Fibroblast of lung (primary cell): Measurements from ENCODE around the gene ARMC3. TPM values are rescaled to one million over a fixed set of nuclear protein-coding genes. Genes with fewer than 3 reads are reported as not detected.
"Not testable (repeated sequence)": the region's sequence is repeated elsewhere in the genome, so short reads cannot be mapped to it uniquely, and the experiment has no call there.

Source experiments
- DNase-seq, 2 donors: peaks; one replicate each; pipeline versions ENCODE4 v3.0.0 to v3.0.0-alpha.2; 2010; ENCODE audit warnings: low read depth in 2 of 2
- H2AFZ ChIP-seq: 2 replicates; pipeline ENCODE4 v1.5.1; 2012; ENCODE audit warnings: low read length, control low read depth, inconsistent platforms
- H3K27ac ChIP-seq: 2 replicates; pipeline ENCODE4 v1.5.1; 2011; ENCODE audit warnings: low read length, control low read depth; ENCODE audit not compliant: insufficient read depth
- H3K27me3 ChIP-seq: 2 replicates; pipeline ENCODE4 v1.5.1; 2011; ENCODE audit warnings: mild to moderate bottlenecking, low read length; ENCODE audit not compliant: control insufficient read depth, insufficient read depth
- H3K36me3 ChIP-seq: 2 replicates; pipeline ENCODE4 v1.5.1; 2011; ENCODE audit warnings: low read length; ENCODE audit not compliant: control insufficient read depth, insufficient read depth
- H3K4me1 ChIP-seq: 2 replicates; pipeline ENCODE4 v1.5.1; 2011; ENCODE audit warnings: low read length; ENCODE audit not compliant: control insufficient read depth, insufficient read depth; ENCODE audit errors: extremely low read depth
- H3K4me2 ChIP-seq: 2 replicates; pipeline ENCODE4 v1.5.1; 2011; ENCODE audit warnings: low read length, control low read depth; ENCODE audit not compliant: insufficient read depth; ENCODE audit errors: extremely low read depth
- H3K4me3 ChIP-seq, 4 experiments: fragments of 200-600 bp in 1 of 4; sonication (generic) in 1 of 4; replicated peaks in 1 of 4; 2 replicates each; pipeline ENCODE4 v1.5.1; 2011 to 2016; ENCODE audit warnings: low read length in 4 of 4, low read depth in 3 of 4, mild to moderate bottlenecking in 3 of 4, control low read depth in 2 of 4, inconsistent platforms in 1 of 4, mixed read lengths in 1 of 4; ENCODE audit not compliant: insufficient read depth in 1 of 4; ENCODE audit errors: control extremely low read depth in 1 of 4
- H3K79me2 ChIP-seq: 2 replicates; pipeline ENCODE4 v1.5.1; 2012; ENCODE audit warnings: mild to moderate bottlenecking, low read length, inconsistent platforms; ENCODE audit not compliant: control insufficient read depth, insufficient read depth
- H3K9ac ChIP-seq: 2 replicates; pipeline ENCODE4 v1.5.1; 2011; ENCODE audit warnings: mild to moderate bottlenecking, low read length, control low read depth; ENCODE audit not compliant: insufficient read depth
- H3K9me3 ChIP-seq: 2 replicates; pipeline ENCODE4 v1.5.1; 2012; ENCODE audit warnings: low read depth, low read length; ENCODE audit not compliant: control insufficient read depth, insufficient read depth
- H4K20me1 ChIP-seq: 2 replicates; pipeline ENCODE4 v1.5.1; 2011; ENCODE audit warnings: low read length; ENCODE audit not compliant: control insufficient read depth, insufficient read depth; ENCODE audit errors: extremely low read depth
- EZH2 ChIP-seq: IDR thresholded peaks from 2 replicates; pipeline ENCODE4 v1.5.1; 2012; ENCODE audit warnings: low read length, control low read depth, mild to moderate bottlenecking; ENCODE audit errors: missing control alignments
- polyA plus RNA-seq, 2 donors: library from polyadenylated mRNA; depleted of rRNA in 1 of 2; stranded (reverse) in 1 of 2; unstranded in 1 of 2; fragments of >200 nt; gene quantifications; 2 replicates each; pipeline ENCODE4 v1.2.1, GENCODE V29; 2011 to 2012; ENCODE audit warnings: missing spikeins in 1 of 2
- total RNA-seq: library from RNA; depleted of rRNA; stranded (reverse); fragments of >200 nt; gene quantifications from 2 replicates; pipeline ENCODE4 v1.2.1, GENCODE V29; 2014
- TF ChIP-seq, protein P1 (sequence below), 2 donors: IDR thresholded peaks in 1 of 2; conservative IDR thresholded peaks in 1 of 2; 1 replicate in 1 of 2; 2 replicates in 1 of 2; pipeline ENCODE4 v1.5.1; 2011 to 2012; ENCODE audit warnings: low read length in 2 of 2, control low read depth in 1 of 2, inconsistent platforms in 1 of 2, low read depth in 1 of 2, mild to moderate bottlenecking in 1 of 2

Gene ARMC3
- total and polyA plus RNA-seq, 2 donors (not counting 1 experiment from before 2014, with no cell fraction given) = not detected

DNA sequence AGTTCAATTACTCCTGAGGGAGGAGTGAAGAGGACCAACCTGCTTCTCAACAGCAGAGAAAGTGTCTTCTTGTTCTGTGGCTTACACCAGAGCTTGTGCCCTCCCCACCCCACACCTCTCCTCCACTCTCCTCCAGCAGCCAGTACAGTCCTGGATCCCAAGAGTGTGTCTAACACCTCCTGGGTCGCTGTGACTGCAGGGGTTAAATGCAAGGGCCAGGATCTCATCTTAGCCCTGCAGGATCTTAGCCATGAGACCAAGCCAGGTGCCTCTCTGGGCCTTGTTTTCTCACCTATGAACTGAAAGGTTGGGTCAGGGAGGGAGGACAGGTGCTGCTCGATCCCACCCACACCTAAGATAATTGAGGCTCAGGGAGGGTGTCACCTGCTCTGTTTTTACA is 133.1 kb downstream of the ARMC3 start:
- Histone ChIP-seq H3K9me3 (no peaks in the 10 kb centered on the region), H3K27ac (no peak overlapping the region), H3K4me1 (no peaks in the 10 kb centered on the region), H3K9ac (no peak overlapping the region), H3K4me2 (no peak overlapping the region), H3K79me2 (no peaks in the 10 kb centered on the region), H3K27me3 (peaks cover 2% of the 10 kb centered on the region), H3K36me3 (no peaks in the 10 kb centered on the region), H4K20me1 (no peaks in the 10 kb centered on the region), H2AFZ (no peak overlapping the region), H3K4me3 (no peak overlapping the region)
- TF ChIP-seq, protein P1, sequence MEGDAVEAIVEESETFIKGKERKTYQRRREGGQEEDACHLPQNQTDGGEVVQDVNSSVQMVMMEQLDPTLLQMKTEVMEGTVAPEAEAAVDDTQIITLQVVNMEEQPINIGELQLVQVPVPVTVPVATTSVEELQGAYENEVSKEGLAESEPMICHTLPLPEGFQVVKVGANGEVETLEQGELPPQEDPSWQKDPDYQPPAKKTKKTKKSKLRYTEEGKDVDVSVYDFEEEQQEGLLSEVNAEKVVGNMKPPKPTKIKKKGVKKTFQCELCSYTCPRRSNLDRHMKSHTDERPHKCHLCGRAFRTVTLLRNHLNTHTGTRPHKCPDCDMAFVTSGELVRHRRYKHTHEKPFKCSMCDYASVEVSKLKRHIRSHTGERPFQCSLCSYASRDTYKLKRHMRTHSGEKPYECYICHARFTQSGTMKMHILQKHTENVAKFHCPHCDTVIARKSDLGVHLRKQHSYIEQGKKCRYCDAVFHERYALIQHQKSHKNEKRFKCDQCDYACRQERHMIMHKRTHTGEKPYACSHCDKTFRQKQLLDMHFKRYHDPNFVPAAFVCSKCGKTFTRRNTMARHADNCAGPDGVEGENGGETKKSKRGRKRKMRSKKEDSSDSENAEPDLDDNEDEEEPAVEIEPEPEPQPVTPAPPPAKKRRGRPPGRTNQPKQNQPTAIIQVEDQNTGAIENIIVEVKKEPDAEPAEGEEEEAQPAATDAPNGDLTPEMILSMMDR (conservative IDR thresholded peaks at IDR 0.05 in 1 of 2, IDR thresholded peaks at IDR 0.05 in 1 of 2; ENCODE audit: low read depth in 1 of 2, low read length in 2 of 2) = no peak
- no peak for TF ChIP-seq EZH2
- no peak for DNase-seq

DNA sequence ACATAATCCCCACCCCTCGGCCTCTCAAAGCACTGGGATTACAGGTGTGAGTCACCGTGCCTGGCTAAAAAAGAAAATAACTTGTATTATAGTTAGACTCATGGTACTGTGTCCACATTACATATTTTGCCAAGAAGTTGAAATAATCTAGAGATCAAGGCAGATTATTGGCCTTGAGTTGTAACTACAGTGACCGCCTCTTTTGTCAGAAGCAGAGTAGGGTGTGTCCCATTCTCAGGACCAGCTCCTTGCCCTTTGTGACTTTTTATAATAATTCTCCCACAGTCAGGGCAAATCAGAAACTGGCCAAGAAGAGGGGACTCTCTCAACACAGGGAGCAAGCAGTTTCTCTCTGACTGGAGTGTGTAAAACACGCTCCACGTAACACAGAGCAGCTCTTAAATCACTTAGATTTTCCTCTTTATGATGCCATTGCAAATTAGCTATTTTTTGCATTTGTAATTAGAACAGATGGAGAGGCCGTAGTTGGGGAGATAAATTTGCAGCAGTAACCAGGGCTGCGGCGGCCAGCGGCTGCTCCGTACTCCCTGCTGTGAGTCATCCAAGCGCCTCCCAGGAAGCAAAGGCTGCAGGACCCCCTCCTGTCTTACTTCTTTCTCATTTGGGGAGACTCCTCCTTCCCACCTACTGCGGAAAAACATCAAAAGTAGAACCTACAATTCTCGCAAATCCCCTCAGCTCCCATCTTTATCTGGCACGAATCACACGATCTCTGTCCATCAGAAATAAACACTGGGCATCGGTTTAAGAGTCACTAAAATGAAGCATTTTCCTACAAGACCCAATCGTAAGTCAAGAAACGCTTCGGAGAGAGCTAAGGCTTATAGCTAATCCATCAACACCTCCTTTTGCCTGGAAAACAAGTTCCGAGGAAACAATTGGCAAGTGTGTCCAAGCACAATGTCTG is 135.5 kb downstream of the ARMC3 start:
- Histone ChIP-seq H3K79me2 (no peaks in the 10 kb centered on the region), H3K4me3 (peak overlapping the region in 3 of 4 experiments; percentile 16 to 42 (median 39)), H2AFZ (peak overlapping the region; percentile 50), H3K4me2 (peak overlapping the region; percentile 78), H3K4me1 (no peaks in the 10 kb centered on the region), H4K20me1 (no peaks in the 10 kb centered on the region), H3K27me3 (no peaks in the 10 kb centered on the region), H3K27ac (no peak overlapping the region), H3K36me3 (no peaks in the 10 kb centered on the region), H3K9ac (no peak overlapping the region), H3K9me3 (no peaks in the 10 kb centered on the region)
- DNase-seq = peak; percentile 52 to 63
- TF ChIP-seq, protein P1 (conservative IDR thresholded peaks at IDR 0.05 in 1 of 2, IDR thresholded peaks at IDR 0.05 in 1 of 2; ENCODE audit: low read depth in 1 of 2, low read length in 2 of 2) = no peak
- TF ChIP-seq EZH2 = no peak

DNA sequence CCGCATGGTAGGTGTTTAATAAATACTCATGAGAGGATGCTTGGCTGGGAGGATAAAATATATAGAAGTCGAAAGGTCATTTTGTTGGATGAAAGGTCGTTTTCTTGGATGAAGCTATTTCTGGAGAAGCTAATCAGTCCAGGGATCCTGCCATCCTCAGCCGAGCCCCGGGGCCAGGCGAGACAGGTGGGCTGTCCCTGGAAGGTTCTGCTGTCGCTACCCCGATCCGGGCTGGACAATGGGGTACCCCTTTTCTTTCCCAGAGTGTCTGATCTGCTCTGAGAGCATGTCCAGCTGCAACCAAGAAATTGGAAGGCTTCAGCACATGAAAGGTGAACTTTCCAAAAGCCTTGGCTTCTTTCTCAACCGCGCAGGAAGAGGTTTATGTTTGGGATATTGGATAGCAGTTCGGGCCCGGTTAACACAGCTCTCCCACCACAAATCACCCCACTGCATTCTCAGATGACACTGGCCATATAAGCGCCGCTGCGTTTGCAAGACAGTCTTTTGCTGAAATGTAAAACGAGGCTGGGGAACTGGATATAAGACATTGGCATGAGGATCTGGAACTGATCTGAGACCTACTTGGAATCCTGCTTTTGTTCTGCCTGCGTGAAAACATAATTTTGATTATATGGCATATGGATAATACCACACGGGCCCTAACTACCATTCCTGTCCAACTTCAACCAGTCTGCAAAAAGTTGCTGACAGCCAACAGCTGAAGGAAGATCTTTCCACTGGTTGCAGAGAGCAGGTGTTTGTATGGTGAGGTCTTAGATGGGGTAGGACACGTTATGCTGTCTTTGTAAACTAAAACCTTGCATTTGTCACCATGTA is 136.3 kb downstream of the ARMC3 start:
- TF ChIP-seq, protein P1 (conservative IDR thresholded peaks at IDR 0.05 in 1 of 2, IDR thresholded peaks at IDR 0.05 in 1 of 2; ENCODE audit: low read depth in 1 of 2, low read length in 2 of 2) = no peak
- no peak for TF ChIP-seq EZH2
- Histone ChIP-seq H3K27me3 (no peaks in the 10 kb centered on the region), H3K4me1 (no peaks in the 10 kb centered on the region), H3K9me3 (no peaks in the 10 kb centered on the region), H3K36me3 (no peaks in the 10 kb centered on the region), H3K9ac (no peak overlapping the region), H3K27ac (no peak overlapping the region), H3K79me2 (no peaks in the 10 kb centered on the region), H4K20me1 (no peaks in the 10 kb centered on the region), H3K4me3 (no peak overlapping the region), H2AFZ (no peak overlapping the region), H3K4me2 (no peak overlapping the region)
- no peak for DNase-seq

DNA sequence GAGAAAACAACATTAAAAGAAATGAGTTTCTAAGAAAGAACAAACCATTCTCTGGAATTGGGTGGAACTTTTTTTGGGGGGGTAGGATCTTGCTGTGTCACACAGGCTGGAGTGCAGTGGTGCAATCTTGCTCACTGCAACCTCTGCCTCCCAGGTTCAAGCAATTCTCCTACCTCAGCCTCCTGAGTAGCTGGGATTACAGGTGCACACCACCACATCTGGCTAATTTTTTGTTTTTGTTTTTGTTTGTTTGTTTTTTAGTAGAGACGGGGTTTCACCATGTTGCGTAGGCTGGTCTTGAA is 136.9 kb downstream of the ARMC3 start:
- not testable (repeated sequence) for H3K27ac ChIP-seq, H3K36me3 ChIP-seq, H2AFZ ChIP-seq, H4K20me1 ChIP-seq, H3K4me2 ChIP-seq, H3K4me1 ChIP-seq, H3K9ac ChIP-seq, H3K27me3 ChIP-seq, H3K79me2 ChIP-seq, H3K4me3 ChIP-seq, DNase-seq, H3K9me3 ChIP-seq
